Measurements from ENCODE around the gene CTSA. TPM values are rescaled to one million over a fixed set of nuclear protein-coding genes. Genes with fewer than 3 reads are reported as not detected.

The CTSA gene
- total RNA-seq (2014; rRNA removed; shearing (Covaris generic)) = 168 and 187 TPM in 2 replicates

GRCh38 chr20:45890985-45891983, at the start of gene CTSA, which contains the start of gene NEURL2:
Gene CTSA, plus strand, starts transcription at chr20:45891335. Its CDS starts 234 bp downstream, at chr20:45891569.
Gene NEURL2, minus strand, starts transcription at chr20:45891208. Its CDS starts 217 bp downstream, at chr20:45890991.
- DNase-seq (ENCODE audit: low read depth) = peak; percentile 98

GRCh38 chr20:45841407-45842129, 49.6 kb upstream of the CTSA start:
- no peak for DNase-seq (ENCODE audit: low read depth)

GRCh38 chr20:45842169-45842812, 48.8 kb upstream of the CTSA start:
- peak; percentile 47 for DNase-seq (ENCODE audit: low read depth)

GRCh38 chr20:45843506-45843905, 47.6 kb upstream of the CTSA start:
- DNase-seq (ENCODE audit: low read depth) = no peak

- DNase-seq (ENCODE audit: low read depth) = no peak
Measured at GRCh38 chr20:45845452-45845851, 45.7 kb upstream of the CTSA start.

- DNase-seq (ENCODE audit: low read depth) = no peak
Measured at GRCh38 chr20:45848421-45848820, 42.7 kb upstream of the CTSA start.

- DNase-seq (ENCODE audit: low read depth) = no peak
Measured at GRCh38 chr20:45848969-45849582, 42.1 kb upstream of the CTSA start.

- DNase-seq (ENCODE audit: low read depth) = no peak
Measured at GRCh38 chr20:45850238-45850637, 40.9 kb upstream of the CTSA start.

- no peak for DNase-seq (ENCODE audit: low read depth)
Measured at GRCh38 chr20:45850926-45851325, 40.2 kb upstream of the CTSA start.

GRCh38 chr20:45851501-45851900, 39.6 kb upstream of the CTSA start:
- DNase-seq (ENCODE audit: low read depth) = no peak

GRCh38 chr20:45852326-45852725, 38.8 kb upstream of the CTSA start:
- no peak for DNase-seq (ENCODE audit: low read depth)

GRCh38 chr20:45853484-45853883, 37.7 kb upstream of the CTSA start:
- no peak for DNase-seq (ENCODE audit: low read depth)

GRCh38 chr20:45857114-45857881, 33.8 kb upstream of the CTSA start, which contains the start of the genes ACOT8 and ZSWIM3:
Gene ACOT8, minus strand, starts transcription at chr20:45857392. Its CDS starts 77 bp downstream, at chr20:45857315.
Gene ZSWIM3, plus strand, starts transcription at chr20:45857614. Its CDS starts 212 bp downstream, at chr20:45857826.
- peak; percentile 100 for DNase-seq (ENCODE audit: low read depth)

GRCh38 chr20:45857882-45858216, 33.3 kb upstream of the CTSA start:
- peak; percentile 48 for DNase-seq (ENCODE audit: low read depth)

GRCh38 chr20:45859916-45860315, 31.2 kb upstream of the CTSA start:
- DNase-seq (ENCODE audit: low read depth) = no peak

GRCh38 chr20:45860560-45861220, 30.4 kb upstream of the CTSA start:
- no peak for DNase-seq (ENCODE audit: low read depth)

- DNase-seq (ENCODE audit: low read depth) = peak; percentile 19
Measured at GRCh38 chr20:45861221-45862075, 29.7 kb upstream of the CTSA start.

- DNase-seq (ENCODE audit: low read depth) = no peak
Measured at GRCh38 chr20:45863543-45864470, 27.3 kb upstream of the CTSA start.
